Stimulated activated CD8-positive, alpha-beta memory T cell treated with anti-CD3 and anti-CD28 coated beads, Interleukin-4, amount 100 ng/mL, for 1 hour (primary cell): ENCODE results near the gene ERN1.
A peak's percentile ranks its signal among the peaks of the same experiment; 100 is the strongest.
"Not testable (repeated sequence)": the region's sequence is repeated elsewhere in the genome, so short reads cannot be mapped to it uniquely, and the experiment has no call there.

ENCODE experiments used
- DNase-seq, 2 donors: peaks; one replicate each; pipeline ENCODE4 v3.0.0-alpha.2; 2020; ENCODE audit warnings: low read depth in 2 of 2, low spot score in 1 of 2

The ERN1 gene

GRCh38 chr17:64138441-64138840 lies 8.5 kb upstream of the ERN1 start:
- no peak for DNase-seq

GRCh38 chr17:64135000-64135399 lies 5.1 kb upstream of the ERN1 start:
- DNase-seq, result no peak

- DNase-seq, result no peak
Observed at GRCh38 chr17:64134216-64134970, 4.4 kb upstream of the ERN1 start.

GRCh38 chr17:64133546-64134215 lies 3.7 kb upstream of the ERN1 start:
- no peak for DNase-seq

- no peak for DNase-seq
Observed at GRCh38 chr17:64131606-64132270, 1.8 kb upstream of the ERN1 start.

GRCh38 chr17:64130559-64131001 lies 636 bp upstream of the ERN1 start:
- peak in 1 of 2 donors; percentile 16 for DNase-seq

- DNase-seq, result no peak
Observed at GRCh38 chr17:64129515-64129764, 504 bp downstream of the ERN1 start.

GRCh38 chr17:64128787-64129514 lies 993 bp downstream of the ERN1 start:
- no peak for DNase-seq

GRCh38 chr17:64126918-64127317 lies 3.0 kb downstream of the ERN1 start:
- DNase-seq, result no peak

GRCh38 chr17:64125937-64126336 lies 4.0 kb downstream of the ERN1 start:
- DNase-seq, result no peak

GRCh38 chr17:64124609-64125008 lies 5.3 kb downstream of the ERN1 start:
- no peak for DNase-seq

GRCh38 chr17:64123114-64123513 lies 6.8 kb downstream of the ERN1 start:
- no peak for DNase-seq

- DNase-seq, result not testable (repeated sequence)
Observed at GRCh38 chr17:64120972-64121786, 8.8 kb downstream of the ERN1 start.

- no peak for DNase-seq
Observed at GRCh38 chr17:64120159-64120810, 9.7 kb downstream of the ERN1 start.

GRCh38 chr17:64117981-64118979 lies 11.7 kb downstream of the ERN1 start:
- DNase-seq, result no peak

- DNase-seq, result no peak
Observed at GRCh38 chr17:64115822-64116534, 14.0 kb downstream of the ERN1 start.

- DNase-seq, result no peak
Observed at GRCh38 chr17:64115043-64115698, 14.8 kb downstream of the ERN1 start.

- DNase-seq, result no peak
Observed at GRCh38 chr17:64113006-64113405, 16.9 kb downstream of the ERN1 start.
